GM12878 (cell line): ENCODE measurements around the gene NR2F2. TPM values are rescaled to one million over a fixed set of nuclear protein-coding genes. Genes with fewer than 3 reads are reported as not detected.

Experiments
- ATAC-seq: fragments of 200-7000 bp; cut with Tn5 transposase; 3 replicates; pipeline ENCODE4 v1.9.1; 2020; ENCODE audit warnings: mild to moderate bottlenecking, moderate library complexity
- BruUV-seq: library from RNA; stranded (reverse); fragments of 400-500 nt; replicated peaks from 2 replicates; lab custom pipeline; 2021; lab: Mats Ljungman, UMichigan
- CTCF ChIA-PET: fragments of 300-600 bp; sonication (Branson Sonifier 250); formaldehyde crosslinking; extraction: SDS; loops from one replicate; lab custom pipeline; 2021; ENCODE audit warnings: inconsistent platforms; lab: Yijun Ruan, JAX
- POLR2A ChIA-PET: fragments of 350-600 bp; formaldehyde crosslinking; extraction: SDS; loops from one replicate; lab custom pipeline; 2021; ENCODE audit warnings: inconsistent platforms; lab: Charles Lee
- RAD21 ChIA-PET: fragments of 300-600 bp; sonication (Branson Sonifier 250); formaldehyde crosslinking; loops from one replicate; lab custom pipeline; 2023; ENCODE audit warnings: antibody characterized with exemption; ENCODE audit not compliant: unreplicated experiment; lab: Charles Lee
- SMC1A ChIA-PET: fragments of 300-600 bp; sonication (Branson Sonifier 250); formaldehyde crosslinking; loops from one replicate; lab custom pipeline; 2023; ENCODE audit not compliant: unreplicated experiment, uncharacterized antibody; lab: Charles Lee
- DNase-seq: peaks from one replicate; pipeline ENCODE4 v3.0.0-alpha.2; 2011; ENCODE audit warnings: low read depth, low spot score
- FAIRE-seq: peaks from 3 replicates; lab custom pipeline; 2011; peaks lifted over from hg19 to GRCh38; lab: Jason Lieb, UNC
- H2AFZ ChIP-seq: 2 replicates; pipeline ENCODE4 v1.6.0; 2011; ENCODE audit warnings: low read depth, low read length, control low read depth; ENCODE audit not compliant: control insufficient read depth
- H3K27ac ChIP-seq: 2 replicates; pipeline ENCODE4 v1.5.1; 2011; ENCODE audit warnings: control low read depth; ENCODE audit not compliant: control insufficient read depth, insufficient read depth
- H3K27me3 ChIP-seq, 2 experiments: replicated peaks in 1 of 2; 2 replicates each; pipeline versions ENCODE4 v1.6.0 to v1.6.1; 2011; ENCODE audit warnings: low read length in 1 of 2; ENCODE audit not compliant: control insufficient read depth in 2 of 2, insufficient read depth in 2 of 2
- H3K36me3 ChIP-seq, 2 experiments: 2 replicates each; pipeline ENCODE4 v1.5.1; 2011; ENCODE audit warnings: low read length in 1 of 2; ENCODE audit not compliant: control insufficient read depth in 2 of 2, insufficient read depth in 2 of 2
- H3K4me1 ChIP-seq: 2 replicates; pipeline ENCODE4 v1.6.1; 2011; ENCODE audit warnings: mild to moderate bottlenecking, low read length, moderate library complexity, mixed read lengths; ENCODE audit not compliant: control insufficient read depth, insufficient read depth
- H3K4me2 ChIP-seq: 2 replicates; pipeline ENCODE4 v1.6.0; 2011; ENCODE audit warnings: control low read depth; ENCODE audit not compliant: control insufficient read depth, insufficient read depth
- H3K4me3 ChIP-seq: fragments of 200-600 bp; sonication (generic); 2 replicates; pipeline ENCODE4 v1.5.1; 2016
- H3K79me2 ChIP-seq: 2 replicates; pipeline ENCODE4 v1.6.0; 2011; ENCODE audit warnings: low read length; ENCODE audit not compliant: control insufficient read depth, insufficient read depth
- H3K9ac ChIP-seq: 2 replicates; pipeline ENCODE4 v1.8.0; 2011; ENCODE audit warnings: low read length, control low read depth, mixed read lengths; ENCODE audit not compliant: control insufficient read depth, insufficient read depth
- H3K9me3 ChIP-seq: replicated peaks from 3 replicates; pipeline ENCODE4 v1.5.1; 2011; ENCODE audit warnings: mild to moderate bottlenecking, low read length; ENCODE audit not compliant: control insufficient read depth, insufficient read depth
- H4K20me1 ChIP-seq: 2 replicates; pipeline ENCODE4 v1.6.0; 2011; ENCODE audit not compliant: control insufficient read depth, insufficient read depth
- GATAD2B ChIP-seq: fragments of 450-650 bp; conservative IDR thresholded peaks from 2 replicates; pipeline ENCODE4 v1.6.1; 2017; ENCODE audit warnings: low read depth, mild to moderate bottlenecking, moderate library complexity
- IKZF1 ChIP-seq: fragments of 450-650 bp; conservative IDR thresholded peaks from 2 replicates; pipeline ENCODE4 v1.6.1; 2017; ENCODE audit warnings: antibody characterized with exemption, mild to moderate bottlenecking
- JUNB ChIP-seq: IDR thresholded peaks from 2 replicates; pipeline ENCODE4 v1.6.1; 2016; ENCODE audit warnings: antibody characterized with exemption, mild to moderate bottlenecking
- LARP7 ChIP-seq: fragments of 450-650 bp; IDR thresholded peaks from 2 replicates; pipeline ENCODE4 v1.6.1; 2017; ENCODE audit warnings: mild to moderate bottlenecking
- NR2F1 ChIP-seq: fragments of 450-650 bp; conservative IDR thresholded peaks from 2 replicates; pipeline ENCODE4 v1.6.1; 2017; ENCODE audit warnings: mild to moderate bottlenecking
- POLR2A ChIP-seq: IDR thresholded peaks from 2 replicates; pipeline ENCODE4 v1.6.1; 2011; ENCODE audit warnings: low read depth, mild to moderate bottlenecking, low read length
- SUPT20H ChIP-seq: IDR thresholded peaks from 2 replicates; pipeline ENCODE4 v1.6.1; 2011; ENCODE audit warnings: low read depth, mild to moderate bottlenecking, low read length, moderate library complexity, borderline replicate concordance; ENCODE audit not compliant: control insufficient read depth
- WGBS: methylation state at CpG from one replicate; pipeline ENCODE4 v1.1.6; 2016; ENCODE audit warnings: low lambda C conversion rate; ENCODE audit not compliant: insufficient replicate concordance, insufficient coverage; ENCODE audit errors: missing lambda C conversion rate; 5-methylcytosine and 5-hydroxymethylcytosine counted together
- in situ Hi-C: fragments of 300-500 bp; cut with MboI; formaldehyde crosslinking; loops from 9 replicates; pipeline ENCODE4 v1.14.3; 2018; ENCODE audit warnings: mixed read lengths
- intact Hi-C: fragments of 100-400 bp; cut with micrococcal nuclease; formaldehyde crosslinking; loops from one replicate; pipeline ENCODE4 v1.14.2; 2022; ENCODE audit not compliant: unreplicated experiment
- polyA plus RNA-seq, 11 experiments: library from polyadenylated mRNA; depleted of rRNA in 4 of 11; unstranded in 6 of 11; stranded (reverse) in 5 of 11; fragments of >200 nt; fragmentation: Nextera tagmentation in 4 of 11; fragmentation: Illumina TruSeq in 1 of 11; extraction: Ambion mirVana in 4 of 11; extraction: Trizol in 1 of 11; gene quantifications; 1 replicate in 1 of 11; 2 replicates in 10 of 11; pipeline versions ENCODE4 v1.2.1 to v1.2.3, GENCODE V29; 2011 to 2016; ENCODE audit warnings: inconsistent platforms in 2 of 11, missing spikeins in 2 of 11, low read depth in 1 of 11
- total RNA-seq, 4 experiments: library from RNA; depleted of rRNA in 3 of 4; stranded (reverse); fragments of >200 nt in 3 of 4; fragmentation: Illumina TruSeq in 1 of 4; extraction: Trizol in 1 of 4; gene quantifications; 2 replicates each; pipeline versions ENCODE4 v1.2.1 to v1.2.3, GENCODE V29; 2013 to 2021
- TF ChIP-seq, protein P1 (sequence below), 3 experiments: IDR thresholded peaks in 2 of 3; conservative IDR thresholded peaks in 1 of 3; 2 replicates each; pipeline ENCODE4 v1.5.1; 2011; ENCODE audit warnings: low read depth in 3 of 3, low read length in 3 of 3, mild to moderate bottlenecking in 3 of 3, control low read depth in 2 of 3, moderate library complexity in 2 of 3, inconsistent platforms in 1 of 3, mixed read lengths in 1 of 3; ENCODE audit not compliant: control insufficient read depth in 2 of 3, insufficient read depth in 1 of 3; ENCODE audit errors: extremely low read depth in 1 of 3
- TF ChIP-seq, protein P2 (sequence below): fragments of 450-650 bp; IDR thresholded peaks from 2 replicates; pipeline ENCODE4 v1.6.1; 2017; ENCODE audit warnings: mild to moderate bottlenecking, moderate library complexity
- TF ChIP-seq, protein P3 (sequence below): fragments of 450-650 bp; IDR thresholded peaks from 2 replicates; pipeline ENCODE4 v1.6.1; 2017; ENCODE audit warnings: mild to moderate bottlenecking

NR2F2 gene
- total and polyA plus RNA-seq, 10 of the 15 experiments (the other 5 are each of a cell fraction or from before 2014, with no cell fraction given): 1.1 to 10.1 (median 3.2) TPM

DNA sequence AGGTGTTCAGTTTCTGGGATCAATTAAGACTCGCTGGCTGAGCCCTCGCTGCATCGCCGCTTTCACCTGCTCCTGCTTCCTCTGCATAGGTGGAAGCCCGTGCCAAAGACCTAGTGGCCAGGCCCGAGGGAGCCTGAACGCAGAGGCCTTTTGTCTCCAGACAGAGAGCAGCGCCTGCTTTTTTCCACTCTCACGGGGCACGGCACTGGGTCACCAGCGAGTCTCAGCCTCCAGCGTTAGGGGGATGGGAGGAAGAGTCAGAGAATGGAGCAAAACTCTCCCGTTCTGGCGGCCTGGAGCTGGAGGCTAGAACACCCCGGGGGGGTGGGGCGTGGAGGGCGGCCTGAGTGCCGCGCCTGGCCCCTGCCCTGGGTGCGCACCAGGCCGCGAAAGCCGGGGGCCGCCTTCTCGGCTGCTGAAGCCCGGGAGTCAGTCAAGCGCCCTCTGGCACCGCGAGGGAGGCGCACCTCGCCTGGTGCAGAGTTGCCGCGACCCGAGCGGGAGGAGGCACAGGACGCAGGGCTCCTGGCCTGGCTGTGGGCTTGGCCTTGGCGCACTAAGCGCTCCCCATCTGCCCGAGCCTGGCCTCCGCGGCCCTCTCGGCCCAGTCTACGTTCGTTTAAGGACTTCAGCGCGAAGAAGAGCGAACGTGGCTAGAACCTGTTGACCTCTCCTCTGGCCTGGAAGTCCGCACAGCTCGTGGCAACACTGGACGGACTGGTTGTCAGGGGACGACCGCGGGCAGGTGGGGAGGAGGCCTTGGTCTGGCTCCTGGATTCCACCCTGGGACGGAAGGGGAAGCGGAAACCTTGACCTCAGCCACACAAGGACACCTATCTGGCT is 21.5 kb downstream of the NR2F2 start:
- Histone ChIP-seq H3K9me3 (no peaks in the 10 kb centered on the region; the same call in 2 of the 3 replicates), H3K4me2 (peak overlapping the region; percentile 53), H3K9ac (no peak overlapping the region), H3K4me1 (peaks cover 4% of the 10 kb centered on the region; the same call in 1 of the 2 replicates), H3K4me3 (no peak overlapping the region), H3K36me3 (no peaks in the 10 kb centered on the region), H3K27me3 (peaks cover 0 to 9% of the 10 kb centered on the region in 2 experiments; a peak in 3 of 4 replicates), H2AFZ (peak overlapping the region; percentile 31; the same call in 1 of the 2 replicates), H3K27ac (no peak overlapping the region), H4K20me1 (no peaks in the 10 kb centered on the region; the same call in 1 of the 2 replicates), H3K79me2 (no peaks in the 10 kb centered on the region)
- ChIA-PET RAD21 (interaction anchor here (1.3 to 11.4 kb wide), 2 partner anchors 11 to 23 kb away, joined by 4 to 124 read pairs; partner anchors contain the start of gene NR2F2), SMC1A (interaction anchor here (0.6 kb wide), 1 partner anchor 882 kb away, joined by 3 read pairs; no protein-coding TSS in a partner anchor), POLR2A (interaction anchor here (1.2 to 1.4 kb wide), 3 partner anchors 15 to 29 kb away, joined by 3 to 11 read pairs (median 4); partner anchors contain the start of gene NR2F2), CTCF (no interaction called here)
- intact Hi-C loops: loop anchor here (10.0 kb wide), 1 partner anchor 793 kb away; no protein-coding TSS in a partner anchor
- TF ChIP-seq, protein P1, sequence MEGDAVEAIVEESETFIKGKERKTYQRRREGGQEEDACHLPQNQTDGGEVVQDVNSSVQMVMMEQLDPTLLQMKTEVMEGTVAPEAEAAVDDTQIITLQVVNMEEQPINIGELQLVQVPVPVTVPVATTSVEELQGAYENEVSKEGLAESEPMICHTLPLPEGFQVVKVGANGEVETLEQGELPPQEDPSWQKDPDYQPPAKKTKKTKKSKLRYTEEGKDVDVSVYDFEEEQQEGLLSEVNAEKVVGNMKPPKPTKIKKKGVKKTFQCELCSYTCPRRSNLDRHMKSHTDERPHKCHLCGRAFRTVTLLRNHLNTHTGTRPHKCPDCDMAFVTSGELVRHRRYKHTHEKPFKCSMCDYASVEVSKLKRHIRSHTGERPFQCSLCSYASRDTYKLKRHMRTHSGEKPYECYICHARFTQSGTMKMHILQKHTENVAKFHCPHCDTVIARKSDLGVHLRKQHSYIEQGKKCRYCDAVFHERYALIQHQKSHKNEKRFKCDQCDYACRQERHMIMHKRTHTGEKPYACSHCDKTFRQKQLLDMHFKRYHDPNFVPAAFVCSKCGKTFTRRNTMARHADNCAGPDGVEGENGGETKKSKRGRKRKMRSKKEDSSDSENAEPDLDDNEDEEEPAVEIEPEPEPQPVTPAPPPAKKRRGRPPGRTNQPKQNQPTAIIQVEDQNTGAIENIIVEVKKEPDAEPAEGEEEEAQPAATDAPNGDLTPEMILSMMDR (IDR thresholded peaks at IDR 0.05 in 2 of 3, conservative IDR thresholded peaks at IDR 0.05 in 1 of 3; ENCODE audit: control insufficient read depth in 2 of 3, extremely low read depth in 1 of 3, insufficient read depth in 1 of 3, low read depth in 3 of 3, low read length in 3 of 3): 0 out of 6 replicates have a peak, but pooled peaks of 1 of the 3 experiments have one; percentile 8
- no peak for TF ChIP-seq GATAD2B
- TF ChIP-seq, protein P2, sequence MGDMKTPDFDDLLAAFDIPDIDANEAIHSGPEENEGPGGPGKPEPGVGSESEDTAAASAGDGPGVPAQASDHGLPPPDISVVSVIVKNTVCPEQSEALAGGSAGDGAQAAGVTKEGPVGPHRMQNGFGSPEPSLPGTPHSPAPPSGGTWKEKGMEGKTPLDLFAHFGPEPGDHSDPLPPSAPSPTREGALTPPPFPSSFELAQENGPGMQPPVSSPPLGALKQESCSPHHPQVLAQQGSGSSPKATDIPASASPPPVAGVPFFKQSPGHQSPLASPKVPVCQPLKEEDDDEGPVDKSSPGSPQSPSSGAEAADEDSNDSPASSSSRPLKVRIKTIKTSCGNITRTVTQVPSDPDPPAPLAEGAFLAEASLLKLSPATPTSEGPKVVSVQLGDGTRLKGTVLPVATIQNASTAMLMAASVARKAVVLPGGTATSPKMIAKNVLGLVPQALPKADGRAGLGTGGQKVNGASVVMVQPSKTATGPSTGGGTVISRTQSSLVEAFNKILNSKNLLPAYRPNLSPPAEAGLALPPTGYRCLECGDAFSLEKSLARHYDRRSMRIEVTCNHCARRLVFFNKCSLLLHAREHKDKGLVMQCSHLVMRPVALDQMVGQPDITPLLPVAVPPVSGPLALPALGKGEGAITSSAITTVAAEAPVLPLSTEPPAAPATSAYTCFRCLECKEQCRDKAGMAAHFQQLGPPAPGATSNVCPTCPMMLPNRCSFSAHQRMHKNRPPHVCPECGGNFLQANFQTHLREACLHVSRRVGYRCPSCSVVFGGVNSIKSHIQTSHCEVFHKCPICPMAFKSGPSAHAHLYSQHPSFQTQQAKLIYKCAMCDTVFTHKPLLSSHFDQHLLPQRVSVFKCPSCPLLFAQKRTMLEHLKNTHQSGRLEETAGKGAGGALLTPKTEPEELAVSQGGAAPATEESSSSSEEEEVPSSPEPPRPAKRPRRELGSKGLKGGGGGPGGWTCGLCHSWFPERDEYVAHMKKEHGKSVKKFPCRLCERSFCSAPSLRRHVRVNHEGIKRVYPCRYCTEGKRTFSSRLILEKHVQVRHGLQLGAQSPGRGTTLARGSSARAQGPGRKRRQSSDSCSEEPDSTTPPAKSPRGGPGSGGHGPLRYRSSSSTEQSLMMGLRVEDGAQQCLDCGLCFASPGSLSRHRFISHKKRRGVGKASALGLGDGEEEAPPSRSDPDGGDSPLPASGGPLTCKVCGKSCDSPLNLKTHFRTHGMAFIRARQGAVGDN: 0 out of 2 replicates have a peak, but pooled peaks have one; percentile 31
- TF ChIP-seq, protein P3, sequence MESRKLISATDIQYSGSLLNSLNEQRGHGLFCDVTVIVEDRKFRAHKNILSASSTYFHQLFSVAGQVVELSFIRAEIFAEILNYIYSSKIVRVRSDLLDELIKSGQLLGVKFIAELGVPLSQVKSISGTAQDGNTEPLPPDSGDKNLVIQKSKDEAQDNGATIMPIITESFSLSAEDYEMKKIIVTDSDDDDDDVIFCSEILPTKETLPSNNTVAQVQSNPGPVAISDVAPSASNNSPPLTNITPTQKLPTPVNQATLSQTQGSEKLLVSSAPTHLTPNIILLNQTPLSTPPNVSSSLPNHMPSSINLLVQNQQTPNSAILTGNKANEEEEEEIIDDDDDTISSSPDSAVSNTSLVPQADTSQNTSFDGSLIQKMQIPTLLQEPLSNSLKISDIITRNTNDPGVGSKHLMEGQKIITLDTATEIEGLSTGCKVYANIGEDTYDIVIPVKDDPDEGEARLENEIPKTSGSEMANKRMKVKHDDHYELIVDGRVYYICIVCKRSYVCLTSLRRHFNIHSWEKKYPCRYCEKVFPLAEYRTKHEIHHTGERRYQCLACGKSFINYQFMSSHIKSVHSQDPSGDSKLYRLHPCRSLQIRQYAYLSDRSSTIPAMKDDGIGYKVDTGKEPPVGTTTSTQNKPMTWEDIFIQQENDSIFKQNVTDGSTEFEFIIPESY: peak; percentile 10; the same call in 1 of the 2 replicates
- TF ChIP-seq NR2F1: peak; percentile 42; the same call in 1 of the 2 replicates
- no peak for TF ChIP-seq SUPT20H
- no peak for TF ChIP-seq POLR2A
- TF ChIP-seq JUNB: no peak
- 0 out of 2 replicates have a peak, but pooled peaks have one; percentile 29 for TF ChIP-seq LARP7
- TF ChIP-seq IKZF1: 0 out of 2 replicates have a peak, but pooled peaks have one; percentile 34
- no TSS peak for BruUV-seq
- FAIRE-seq: no peak
- in situ Hi-C loops: loop anchor here (10.0 kb wide), 1 partner anchor 883 kb away; no protein-coding TSS in a partner anchor
- WGBS: 25% methylated on average over 48 of the region's 56 CpGs
- ATAC-seq: peak; percentile 32
- no peak for DNase-seq
